SK-N-DZ (cell line): Measurements from ENCODE around the gene PLXNB2.

Experiments used
- DNase-seq: peaks from one replicate; pipeline ENCODE4 v3.0.0-alpha.2; 2015; ENCODE audit warnings: low spot score

The PLXNB2 gene

GRCh38 chr22:50298937-50299784 is 8.3 kb downstream of the PLXNB2 start:
- DNase-seq = no peak

GRCh38 chr22:50298266-50298637 is 9.2 kb downstream of the PLXNB2 start:
- DNase-seq = no peak

GRCh38 chr22:50297510-50298265 is 9.8 kb downstream of the PLXNB2 start:
- no peak for DNase-seq

GRCh38 chr22:50296658-50297490 is 10.6 kb downstream of the PLXNB2 start:
- no peak for DNase-seq

GRCh38 chr22:50294319-50294656 is 13.2 kb downstream of the PLXNB2 start:
- DNase-seq = no peak

- DNase-seq = no peak
Measured at GRCh38 chr22:50293441-50294318, 13.8 kb downstream of the PLXNB2 start.

GRCh38 chr22:50292643-50293440 is 14.6 kb downstream of the PLXNB2 start:
- DNase-seq = no peak

- no peak for DNase-seq
Measured at GRCh38 chr22:50289942-50290630, 17.4 kb downstream of the PLXNB2 start.

- DNase-seq = no peak
Measured at GRCh38 chr22:50289151-50289941, 18.1 kb downstream of the PLXNB2 start.

- DNase-seq = no peak
Measured at GRCh38 chr22:50287731-50288130, 19.7 kb downstream of the PLXNB2 start.

- DNase-seq = no peak
Measured at GRCh38 chr22:50286701-50287318, 20.6 kb downstream of the PLXNB2 start.

- no peak for DNase-seq
Measured at GRCh38 chr22:50286275-50286674, 21.2 kb downstream of the PLXNB2 start.

GRCh38 chr22:50285568-50286229 is 21.7 kb downstream of the PLXNB2 start:
- DNase-seq = no peak

GRCh38 chr22:50284479-50284878 is 23.0 kb downstream of the PLXNB2 start:
- no peak for DNase-seq

- no peak for DNase-seq
Measured at GRCh38 chr22:50283821-50284220, 23.6 kb downstream of the PLXNB2 start.

- DNase-seq = no peak
Measured at GRCh38 chr22:50282361-50283155, 24.9 kb downstream of the PLXNB2 start.

- DNase-seq = no peak
Measured at GRCh38 chr22:50281957-50282356, 25.5 kb downstream of the PLXNB2 start.
